HG03196 (cell line): ENCODE results near the gene ACACA.

Source experiments
- ATAC-seq: cut with Tn5 transposase; IDR thresholded peaks from one replicate; pipeline ENCODE4 v1.9.1; 2021; ENCODE audit not compliant: unreplicated experiment

Gene ACACA

GRCh38 chr17:37399265-37399803 is 7.3 kb downstream of the ACACA start:
- ATAC-seq, result no peak

DNA sequence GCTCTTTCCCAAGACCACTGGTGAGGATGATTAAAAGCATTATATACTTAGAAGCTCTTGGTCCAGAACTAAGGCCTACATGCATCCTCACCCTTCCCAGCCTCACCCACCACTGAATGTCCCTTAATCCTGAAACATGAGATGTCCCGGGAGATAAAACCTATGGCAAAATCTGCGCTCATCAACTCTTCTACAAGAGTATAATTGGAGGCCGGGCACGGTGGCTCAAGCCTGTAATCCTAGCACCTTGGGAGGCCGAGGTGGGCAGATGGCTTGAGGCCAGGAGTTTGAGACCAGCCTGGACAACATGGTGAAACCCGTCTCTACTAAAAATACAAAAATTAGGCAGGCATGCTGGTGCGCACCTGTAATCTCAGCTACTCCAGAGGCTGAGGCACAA is 13.3 kb downstream of the ACACA start:
- no peak for ATAC-seq

GRCh38 chr17:37392024-37392590 is 14.5 kb downstream of the ACACA start:
- peak; percentile 54 for ATAC-seq

- no peak for ATAC-seq
Observed at GRCh38 chr17:37391146-37391545, 15.5 kb downstream of the ACACA start.

DNA sequence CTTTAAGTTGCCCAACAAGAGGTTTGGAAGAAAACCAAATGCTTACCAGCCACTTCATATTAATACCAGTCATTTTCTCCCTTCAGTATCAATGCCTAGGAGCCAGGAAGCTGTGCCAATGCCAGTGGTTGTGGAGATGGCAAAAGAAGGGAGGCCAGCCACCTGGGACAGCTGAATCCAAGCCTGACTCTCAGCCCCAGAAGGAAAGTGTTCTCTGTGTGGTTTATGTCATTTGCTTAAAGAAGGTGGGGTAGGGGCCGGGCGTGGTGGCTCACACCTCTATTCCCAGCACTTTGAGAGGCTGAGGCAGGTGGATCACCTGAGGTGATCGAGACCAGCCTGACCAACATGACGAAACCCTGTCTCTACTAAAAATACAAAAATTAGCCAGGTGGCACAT is 17.5 kb downstream of the ACACA start:
- no peak for ATAC-seq

GRCh38 chr17:37388266-37388665 is 18.4 kb downstream of the ACACA start:
- ATAC-seq, result no peak

DNA sequence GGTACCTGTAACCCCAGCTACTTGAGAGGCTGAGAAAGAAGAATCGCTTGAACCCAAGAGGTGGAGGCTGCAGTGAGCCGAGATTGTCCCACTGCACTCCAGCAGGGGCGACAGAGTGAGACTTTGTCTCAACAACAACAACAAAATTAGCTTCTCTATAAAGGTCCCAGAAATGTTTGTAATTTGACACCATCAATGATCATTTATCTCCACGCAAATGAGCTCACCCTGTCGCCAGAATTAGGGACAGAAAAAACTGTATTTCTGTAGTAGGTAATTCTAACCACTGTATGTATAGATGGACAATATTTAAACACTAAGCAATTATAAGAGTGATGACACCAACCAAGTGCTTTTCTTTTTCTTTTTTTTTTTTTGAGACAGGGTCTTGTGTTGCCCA is 20.2 kb downstream of the ACACA start:
- ATAC-seq, result no peak

DNA sequence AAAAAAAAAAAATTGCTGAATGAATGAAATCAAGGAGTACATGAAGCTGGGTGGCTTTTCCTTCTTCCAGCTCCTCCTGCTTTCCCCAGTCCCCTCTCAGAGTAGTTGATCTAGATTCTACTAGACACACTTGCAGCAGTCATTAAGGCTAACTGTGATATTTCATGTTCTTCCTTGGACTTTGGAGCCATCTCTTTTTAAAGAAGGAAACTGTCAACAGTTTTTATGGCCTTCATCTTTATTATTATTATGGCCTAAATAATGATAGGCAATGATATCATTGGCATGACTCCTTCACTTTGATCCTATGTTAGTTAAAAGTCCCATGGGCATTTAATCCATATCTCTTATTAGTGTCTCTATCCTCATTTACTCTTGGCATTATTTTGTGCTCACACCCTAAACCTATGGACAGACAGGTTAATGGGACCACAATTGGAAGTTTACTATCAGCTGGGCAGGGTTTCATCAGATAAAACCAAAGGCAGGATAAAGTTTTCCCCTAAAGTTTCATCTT is 21.1 kb downstream of the ACACA start:
- no peak for ATAC-seq

DNA sequence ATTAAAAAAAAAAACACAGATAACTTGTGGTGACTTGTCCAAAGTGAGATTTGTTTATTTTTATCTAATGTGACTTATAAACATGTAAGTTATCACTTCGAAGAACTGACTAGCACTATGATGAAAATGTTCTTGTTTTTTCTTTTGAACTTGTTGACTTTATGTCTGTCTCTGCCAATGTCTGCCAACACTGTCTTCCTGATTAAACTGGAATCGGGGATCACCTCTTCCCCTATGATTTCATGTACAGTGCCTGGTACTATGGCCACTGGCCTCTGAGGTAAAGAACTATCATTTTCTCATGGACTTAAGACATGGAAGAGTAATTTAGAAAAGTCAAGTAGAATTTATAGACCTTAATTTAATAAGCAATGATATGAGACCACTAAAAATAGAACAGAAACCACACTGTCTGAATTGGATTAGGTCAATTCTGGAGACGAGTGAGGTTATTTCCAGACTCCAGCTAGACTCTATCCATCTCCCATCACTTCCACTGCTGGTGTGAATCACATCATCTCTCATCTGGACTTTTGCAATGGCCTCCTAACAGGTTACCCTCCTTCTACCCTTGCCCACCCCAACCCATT is 22.0 kb downstream of the ACACA start:
- ATAC-seq, result no peak

DNA sequence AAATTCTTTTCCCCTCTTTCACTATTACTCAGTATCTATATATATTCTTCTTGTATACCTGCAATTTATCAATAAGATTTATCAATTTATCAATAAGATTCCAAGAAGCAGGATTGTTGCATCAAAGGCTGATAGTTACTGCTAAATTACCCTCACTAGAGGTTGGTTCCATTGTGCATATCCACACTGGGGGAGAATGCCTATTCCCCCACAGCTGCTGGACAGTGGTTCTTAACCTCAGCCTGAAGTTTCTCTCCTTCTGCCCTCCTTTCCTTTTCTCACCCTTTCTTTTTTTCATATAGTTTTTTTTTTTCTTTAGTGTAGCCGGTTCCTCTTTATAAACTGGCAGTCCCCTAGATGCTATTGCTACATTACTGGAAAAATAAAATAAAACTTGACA is 24.6 kb downstream of the ACACA start:
- no peak for ATAC-seq

- no peak for ATAC-seq
Observed at GRCh38 chr17:37375706-37376105, 30.9 kb downstream of the ACACA start, which contains the start of gene C17orf78. Gene C17orf78, plus strand, starts transcription at chr17:37375985. Its CDS starts 108 bp downstream, at chr17:37376093.

- peak; percentile 58 for ATAC-seq
Observed at GRCh38 chr17:37373530-37374159, 33.0 kb downstream of the ACACA start.

GRCh38 chr17:37368577-37368976 is 38.1 kb downstream of the ACACA start:
- ATAC-seq, result no peak

- ATAC-seq, result no peak
Observed at GRCh38 chr17:37365589-37365988, 41.0 kb downstream of the ACACA start.

- no peak for ATAC-seq
Observed at GRCh38 chr17:37361543-37361942, 45.1 kb downstream of the ACACA start.

DNA sequence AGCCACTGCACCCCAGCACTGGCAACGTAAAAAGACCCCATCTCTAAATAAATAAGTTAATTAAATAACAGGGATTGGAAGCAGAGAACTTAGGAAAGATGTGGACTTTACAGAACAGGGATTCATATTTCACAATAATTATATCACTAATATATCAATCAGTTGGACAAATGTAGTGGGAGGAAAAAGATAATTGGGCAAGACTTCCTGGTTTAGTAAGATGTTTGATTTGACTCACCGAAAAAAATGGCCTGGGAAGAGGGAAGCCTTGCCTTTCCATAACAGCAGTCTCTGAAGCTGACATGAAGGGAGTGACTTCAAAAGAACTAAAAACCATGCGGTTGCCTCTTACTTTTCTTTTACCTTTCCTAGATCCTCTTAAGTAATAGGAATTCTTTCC is 46.0 kb downstream of the ACACA start:
- ATAC-seq, result no peak

GRCh38 chr17:37359682-37360188 is 46.9 kb downstream of the ACACA start:
- no peak for ATAC-seq

GRCh38 chr17:37358830-37359681 is 47.6 kb downstream of the ACACA start:
- ATAC-seq, result peak; percentile 86

GRCh38 chr17:37358098-37358829 is 48.4 kb downstream of the ACACA start:
- ATAC-seq, result peak; percentile 19
